Neural crest cell (in vitro differentiated cells): ENCODE results near the gene AKT3. TPM values are rescaled to one million over a fixed set of nuclear protein-coding genes. Genes with fewer than 3 reads are reported as not detected.
"Not testable (repeated sequence)": the region's sequence is repeated elsewhere in the genome, so short reads cannot be mapped to it uniquely, and the experiment has no call there.

Experiments
- DNase-seq: peaks from one replicate; pipeline ENCODE4 v3.0.0; 2021; ENCODE audit warnings: low read depth, mixed read lengths, low spot score
- H3K27ac Mint-ChIP-seq: one replicate; pipeline ENCODE4 v1.8.0; 2021; ENCODE audit warnings: mild to moderate bottlenecking, mixed read lengths; ENCODE audit not compliant: unreplicated experiment
- H3K27me3 Mint-ChIP-seq: 2 replicates; pipeline ENCODE4 v1.8.0; 2021; ENCODE audit warnings: low read depth, mild to moderate bottlenecking, mixed read lengths
- H3K36me3 Mint-ChIP-seq: 2 replicates; pipeline ENCODE4 v1.8.0; 2021; ENCODE audit warnings: low read depth, mild to moderate bottlenecking, mixed read lengths
- H3K4me1 Mint-ChIP-seq: 2 replicates; pipeline ENCODE4 v1.8.0; 2021; ENCODE audit warnings: mixed read lengths
- H3K4me3 Mint-ChIP-seq: one replicate; pipeline ENCODE4 v1.8.0; 2021; ENCODE audit warnings: mild to moderate bottlenecking, mixed read lengths
- H3K9me3 Mint-ChIP-seq: 2 replicates; pipeline ENCODE4 v1.8.0; 2021; ENCODE audit warnings: mixed read lengths
- CTCF ChIP-seq: fragments of 200-600 bp; sonication (generic); conservative IDR thresholded peaks from 2 replicates; pipeline ENCODE4 v1.5.0; 2021; ENCODE audit warnings: antibody characterized with exemption, mild to moderate bottlenecking
- total RNA-seq: library from RNA; stranded (reverse); gene quantifications from 2 replicates; pipeline ENCODE4 v1.2.1, GENCODE V29; 2021

AKT3 gene
- total RNA-seq, 1 donor from 2014 or later = 38.2 TPM

- Mint-ChIP-seq H3K9me3 (no peaks in the 10 kb centered on the region), H3K27me3 (no peaks in the 10 kb centered on the region), H3K4me1 (peaks cover 30% of the 10 kb centered on the region), H3K27ac (peak overlapping the region; percentile 7), H3K4me3 (no peak overlapping the region), H3K36me3 (peaks cover 10% of the 10 kb centered on the region)
- DNase-seq = no peak
- TF ChIP-seq CTCF = no peak
Observed at GRCh38 chr1:243786531-243786930, 63.5 kb downstream of the AKT3 start.

- Mint-ChIP-seq H3K27ac (no peak overlapping the region), H3K27me3 (no peaks in the 10 kb centered on the region), H3K9me3 (no peaks in the 10 kb centered on the region), H3K4me1 (peaks cover 25% of the 10 kb centered on the region), H3K36me3 (peaks cover 5% of the 10 kb centered on the region), H3K4me3 (no peak overlapping the region)
- TF ChIP-seq CTCF = no peak
- no peak for DNase-seq
Observed at GRCh38 chr1:243784506-243784905, 65.5 kb downstream of the AKT3 start.

DNA sequence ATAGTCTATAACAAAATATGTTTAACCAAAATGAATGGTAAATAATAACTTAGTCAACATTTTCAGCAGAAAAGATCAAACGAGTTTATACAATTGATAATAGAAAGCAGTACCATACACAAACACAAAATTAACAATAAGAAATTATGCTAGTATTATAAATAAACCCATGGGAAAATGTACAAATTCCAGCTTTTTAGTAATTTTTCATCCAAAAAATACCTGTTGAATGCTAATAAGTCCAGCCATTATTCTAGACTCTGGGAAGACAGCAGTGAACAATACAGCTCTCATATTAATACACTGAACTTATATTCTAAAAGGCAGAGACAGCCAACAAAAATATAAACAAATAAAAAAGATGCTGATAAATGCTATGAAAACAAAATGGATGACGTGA, 66.3 kb downstream of the AKT3 start:
- Mint-ChIP-seq H3K4me3 (no peak overlapping the region), H3K9me3 (no peaks in the 10 kb centered on the region), H3K27ac (no peak overlapping the region), H3K27me3 (no peaks in the 10 kb centered on the region), H3K4me1 (peaks cover 25% of the 10 kb centered on the region), H3K36me3 (peaks cover 3% of the 10 kb centered on the region)
- no peak for DNase-seq
- TF ChIP-seq CTCF = no peak

GRCh38 chr1:243772361-243773050, 77.5 kb downstream of the AKT3 start:
- not testable (repeated sequence) for H3K4me3 Mint-ChIP-seq, H3K4me1 Mint-ChIP-seq, H3K27ac Mint-ChIP-seq, DNase-seq, H3K27me3 Mint-ChIP-seq, H3K9me3 Mint-ChIP-seq
- H3K36me3 Mint-ChIP-seq = peaks cover 13% of the 10 kb centered on the region

GRCh38 chr1:243770860-243771259, 79.2 kb downstream of the AKT3 start:
- Mint-ChIP-seq H3K4me3 (no peak overlapping the region), H3K4me1 (peaks cover 10% of the 10 kb centered on the region), H3K36me3 (peaks cover 8% of the 10 kb centered on the region), H3K9me3 (peaks cover 5% of the 10 kb centered on the region), H3K27ac (no peak overlapping the region), H3K27me3 (no peaks in the 10 kb centered on the region)
- TF ChIP-seq CTCF = no peak
- DNase-seq = no peak

DNA sequence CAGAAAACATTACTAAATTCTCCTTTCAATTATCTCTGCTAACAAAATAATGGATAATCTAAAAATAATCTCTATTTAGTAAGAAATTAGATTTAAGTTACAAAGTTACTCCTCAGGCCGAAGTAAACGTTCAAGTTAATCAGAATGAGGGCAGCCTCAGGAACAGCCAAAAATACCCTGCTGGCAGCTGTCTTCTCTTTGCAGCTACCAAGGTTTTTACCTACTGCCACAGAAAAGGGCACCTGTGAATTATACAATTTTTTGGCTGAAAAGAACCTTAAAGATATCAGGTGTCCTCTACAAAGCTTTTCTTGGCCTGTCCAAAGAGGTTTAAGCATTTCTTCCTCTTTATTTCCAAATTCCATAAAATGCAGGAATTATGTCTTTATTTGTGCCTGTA, 84.4 kb downstream of the AKT3 start:
- Mint-ChIP-seq H3K4me1 (peaks cover 10% of the 10 kb centered on the region), H3K27me3 (no peaks in the 10 kb centered on the region), H3K9me3 (no peaks in the 10 kb centered on the region), H3K4me3 (no peak overlapping the region), H3K36me3 (peaks cover 2% of the 10 kb centered on the region), H3K27ac (no peak overlapping the region)
- no peak for TF ChIP-seq CTCF
- DNase-seq = no peak
